Neutrophil (primary cell): ENCODE results near the gene UTP25.

Experiments
- H3K27ac ChIP-seq: fragments of 200-600 bp; sonication (generic); 2 replicates; pipeline ENCODE4 v1.5.1; 2016; ENCODE audit warnings: mild to moderate bottlenecking, moderate library complexity
- H3K27me3 ChIP-seq: fragments of 200-600 bp; sonication (generic); 2 replicates; pipeline ENCODE4 v1.6.0; 2016; ENCODE audit warnings: mild to moderate bottlenecking
- H3K36me3 ChIP-seq: fragments of 200-600 bp; sonication (generic); 2 replicates; pipeline ENCODE4 v1.5.1; 2017
- H3K4me1 ChIP-seq, 2 experiments: fragments of 200-600 bp in 1 of 2; sonication (generic) in 1 of 2; 1 replicate in 1 of 2; 2 replicates in 1 of 2; pipeline versions ENCODE4 v1.5.1 to v1.6.1; 2013 to 2016; ENCODE audit warnings: low read depth in 1 of 2, low read length in 1 of 2, mild to moderate bottlenecking in 1 of 2, moderate library complexity in 1 of 2; ENCODE audit not compliant: control insufficient read depth in 1 of 2, insufficient read depth in 1 of 2
- H3K4me3 ChIP-seq, 2 experiments: fragments of 200-600 bp in 1 of 2; sonication (generic) in 1 of 2; 1 replicate in 1 of 2; 2 replicates in 1 of 2; pipeline ENCODE4 v1.5.1; 2013 to 2016; ENCODE audit warnings: low read depth in 1 of 2, low read length in 1 of 2, mild to moderate bottlenecking in 1 of 2, moderate library complexity in 1 of 2
- H3K9me3 ChIP-seq: fragments of 200-600 bp; sonication (generic); 2 replicates; pipeline ENCODE4 v1.5.1; 2016
- CTCF ChIP-seq: fragments of 200-600 bp; sonication (generic); IDR thresholded peaks from 2 replicates; pipeline ENCODE4 v1.5.1; 2016; ENCODE audit warnings: antibody characterized with exemption

UTP25 gene

GRCh38 chr1:209854196-209854595 is 26.4 kb downstream of the UTP25 start:
- Histone ChIP-seq H3K9me3 (no peaks in the 10 kb centered on the region), H3K27me3 (no peaks in the 10 kb centered on the region), H3K27ac (no peak overlapping the region), H3K36me3 (no peaks in the 10 kb centered on the region), H3K4me1 (no peaks in the 10 kb centered on the region), H3K4me3 (no peak overlapping the region)
- TF ChIP-seq CTCF = no peak

GRCh38 chr1:209855006-209855405 is 27.2 kb downstream of the UTP25 start:
- Histone ChIP-seq H3K27me3 (no peaks in the 10 kb centered on the region), H3K4me3 (no peak overlapping the region), H3K36me3 (no peaks in the 10 kb centered on the region), H3K4me1 (no peaks in the 10 kb centered on the region), H3K27ac (no peak overlapping the region), H3K9me3 (no peaks in the 10 kb centered on the region)
- TF ChIP-seq CTCF = no peak

- TF ChIP-seq CTCF = no peak
- no peak overlapping the region for H3K4me3 ChIP-seq
- no peaks in the 10 kb centered on the region for H3K36me3 ChIP-seq
- no peaks in the 10 kb centered on the region for H3K4me1 ChIP-seq
- no peaks in the 10 kb centered on the region for H3K9me3 ChIP-seq
- no peak overlapping the region for H3K27ac ChIP-seq
- no peaks in the 10 kb centered on the region for H3K27me3 ChIP-seq
These were observed 27.9 kb downstream of the UTP25 start for GRCh38 chr1:209855623-209856022.

- Histone ChIP-seq H3K27ac (no peak overlapping the region), H3K4me3 (no peak overlapping the region), H3K4me1 (no peaks in the 10 kb centered on the region), H3K27me3 (peaks cover 27% of the 10 kb centered on the region), H3K36me3 (no peaks in the 10 kb centered on the region), H3K9me3 (no peaks in the 10 kb centered on the region)
- TF ChIP-seq CTCF = no peak
These were observed 30.9 kb downstream of the UTP25 start for GRCh38 chr1:209858561-209859103.

GRCh38 chr1:209860293-209860881 is 32.6 kb downstream of the UTP25 start:
- H3K36me3 ChIP-seq = no peaks in the 10 kb centered on the region
- peak; percentile 53 for TF ChIP-seq CTCF
- no peaks in the 10 kb centered on the region for H3K9me3 ChIP-seq
- no peak overlapping the region for H3K27ac ChIP-seq
- H3K27me3 ChIP-seq = peaks cover 27% of the 10 kb centered on the region
- H3K4me3 ChIP-seq = no peak overlapping the region
- no peaks in the 10 kb centered on the region for H3K4me1 ChIP-seq
